CD14-positive monocyte (primary cell): Measurements from ENCODE around the gene PARK7. TPM values are rescaled to one million over a fixed set of nuclear protein-coding genes. Genes with fewer than 3 reads are reported as not detected.

Experiments
- DNase-seq, 3 donors: peaks; one replicate each; pipeline ENCODE4 v3.0.0-alpha.2; 2011 to 2022
- H2AFZ ChIP-seq: 2 replicates; pipeline ENCODE4 v1.6.0; 2012; ENCODE audit warnings: mild to moderate bottlenecking, low read depth, low read length, inconsistent platforms; ENCODE audit not compliant: insufficient read depth, poor library complexity, severe bottlenecking
- H3K27ac ChIP-seq, 2 donors: 1 replicate in 1 of 2; 2 replicates in 1 of 2; pipeline ENCODE4 v1.5.1; 2012 to 2013; ENCODE audit warnings: low read length in 2 of 2, control low read depth in 1 of 2, inconsistent platforms in 1 of 2, low read depth in 1 of 2, mild to moderate bottlenecking in 1 of 2
- H3K27me3 ChIP-seq, 2 donors: one replicate each; pipeline versions ENCODE4 v1.6.0 to v1.6.1; 2011 to 2013; ENCODE audit warnings: low read length in 2 of 2; ENCODE audit not compliant: control insufficient read depth in 2 of 2, insufficient read depth in 2 of 2
- H3K36me3 ChIP-seq, 2 donors: replicated peaks in 1 of 2; 1 replicate in 1 of 2; 2 replicates in 1 of 2; pipeline versions ENCODE4 v1.5.1 to v1.6.1; 2012 to 2013; ENCODE audit warnings: low read length in 2 of 2, control low read depth in 1 of 2, inconsistent platforms in 1 of 2, mild to moderate bottlenecking in 1 of 2; ENCODE audit not compliant: insufficient read depth in 2 of 2, control insufficient read depth in 1 of 2
- H3K4me1 ChIP-seq, 2 donors: 1 replicate in 1 of 2; 2 replicates in 1 of 2; pipeline versions ENCODE4 v1.5.1 to v1.6.1; 2012 to 2013; ENCODE audit warnings: low read length in 2 of 2, control low read depth in 1 of 2, inconsistent platforms in 1 of 2, mild to moderate bottlenecking in 1 of 2, moderate library complexity in 1 of 2; ENCODE audit not compliant: insufficient read depth in 2 of 2, control insufficient read depth in 1 of 2
- H3K4me2 ChIP-seq: replicated peaks from 2 replicates; pipeline ENCODE3; 2012; ENCODE audit warnings: low read length, moderate library complexity, mild to moderate bottlenecking; ENCODE audit not compliant: poor library complexity, severe bottlenecking; ENCODE audit errors: extremely low read depth
- H3K4me3 ChIP-seq, 3 experiments: fragments of 200-600 bp in 1 of 3; sonication (generic) in 1 of 3; replicated peaks in 1 of 3; 1 replicate in 2 of 3; 2 replicates in 1 of 3; pipeline ENCODE4 v1.5.1; 2011 to 2013; ENCODE audit warnings: low read length in 3 of 3, mild to moderate bottlenecking in 3 of 3, control low read depth in 2 of 3, low read depth in 2 of 3, inconsistent platforms in 1 of 3, moderate library complexity in 1 of 3
- H3K79me2 ChIP-seq: 2 replicates; pipeline ENCODE4 v1.6.0; 2012; ENCODE audit warnings: mild to moderate bottlenecking, control low read depth, inconsistent platforms, low read length, moderate library complexity; ENCODE audit not compliant: insufficient read depth
- H3K9ac ChIP-seq: 2 replicates; pipeline ENCODE4 v1.6.0; 2017; ENCODE audit warnings: low read length, mild to moderate bottlenecking; ENCODE audit not compliant: insufficient read depth, poor library complexity, severe bottlenecking
- H3K9me3 ChIP-seq, 2 donors: replicated peaks in 1 of 2; 1 replicate in 1 of 2; 2 replicates in 1 of 2; pipeline versions ENCODE4 v1.5.1 to v1.6.1; 2012 to 2013; ENCODE audit warnings: low read length in 2 of 2, control low read depth in 1 of 2; ENCODE audit not compliant: control insufficient read depth in 1 of 2, insufficient read depth in 1 of 2
- H4K20me1 ChIP-seq: 2 replicates; pipeline ENCODE4 v1.6.0; 2012; ENCODE audit warnings: mild to moderate bottlenecking, low read length, control low read depth, moderate library complexity; ENCODE audit not compliant: insufficient read depth
- H3K27ac Mint-ChIP-seq, 7 donors: one replicate each; pipeline ENCODE4 v1.8.0; 2020; ENCODE audit warnings: mild to moderate bottlenecking in 7 of 7, mixed read lengths in 7 of 7, moderate library complexity in 6 of 7, inconsistent platforms in 2 of 7
- H3K27me3 Mint-ChIP-seq, 3 donors: one replicate each; pipeline ENCODE4 v1.8.0; 2021 to 2022; ENCODE audit warnings: low read depth in 3 of 3, mild to moderate bottlenecking in 3 of 3, mixed read lengths in 3 of 3, moderate library complexity in 3 of 3, inconsistent platforms in 1 of 3
- H3K36me3 Mint-ChIP-seq, 2 donors: one replicate each; pipeline ENCODE4 v1.8.0; 2020; ENCODE audit warnings: mixed read lengths in 2 of 2, inconsistent platforms in 1 of 2, mild to moderate bottlenecking in 1 of 2
- H3K4me1 Mint-ChIP-seq: one replicate; pipeline ENCODE4 v1.8.0; 2020; ENCODE audit warnings: mild to moderate bottlenecking, mixed read lengths
- H3K4me3 Mint-ChIP-seq, 2 donors: one replicate each; pipeline ENCODE4 v1.8.0; 2020; ENCODE audit warnings: mild to moderate bottlenecking in 2 of 2, mixed read lengths in 2 of 2, moderate library complexity in 1 of 2
- H3K9me3 Mint-ChIP-seq, 7 donors: one replicate each; pipeline ENCODE4 v1.8.0; 2020 to 2022; ENCODE audit warnings: mixed read lengths in 7 of 7, mild to moderate bottlenecking in 6 of 7, moderate library complexity in 6 of 7, inconsistent platforms in 2 of 7
- WGBS: methylation state at CpG from one replicate; pipeline ENCODE4 v1.1.5; 2013; ENCODE audit warnings: missing lambda C conversion rate; ENCODE audit not compliant: insufficient coverage; 5-methylcytosine and 5-hydroxymethylcytosine counted together
- intact Hi-C, 2 donors: fragments of 100-400 bp; cut with micrococcal nuclease; formaldehyde crosslinking; loops; one replicate each; pipeline versions ENCODE4 v1.15.0 to v1.15.1; 2023
- polyA plus RNA-seq, 3 donors: library from polyadenylated mRNA; depleted of rRNA in 1 of 3; unstranded in 2 of 3; stranded (reverse) in 1 of 3; fragments of 300-500 nt in 2 of 3; fragments of >200 nt in 1 of 3; fragmentation: Illumina TruSeq in 2 of 3; gene quantifications; 1 replicate in 2 of 3; 2 replicates in 1 of 3; pipeline ENCODE4 v1.2.3, GENCODE V29; 2012 to 2021
- TF ChIP-seq, protein P1 (sequence below): fragments of 200-600 bp; IDR thresholded peaks from one replicate; pipeline ENCODE4 v1.8.0; 2022; ENCODE audit warnings: antibody characterized with exemption, mild to moderate bottlenecking

PARK7 gene
- polyA plus RNA-seq, 3 donors = 116 to 391 (median 353) TPM

DNA sequence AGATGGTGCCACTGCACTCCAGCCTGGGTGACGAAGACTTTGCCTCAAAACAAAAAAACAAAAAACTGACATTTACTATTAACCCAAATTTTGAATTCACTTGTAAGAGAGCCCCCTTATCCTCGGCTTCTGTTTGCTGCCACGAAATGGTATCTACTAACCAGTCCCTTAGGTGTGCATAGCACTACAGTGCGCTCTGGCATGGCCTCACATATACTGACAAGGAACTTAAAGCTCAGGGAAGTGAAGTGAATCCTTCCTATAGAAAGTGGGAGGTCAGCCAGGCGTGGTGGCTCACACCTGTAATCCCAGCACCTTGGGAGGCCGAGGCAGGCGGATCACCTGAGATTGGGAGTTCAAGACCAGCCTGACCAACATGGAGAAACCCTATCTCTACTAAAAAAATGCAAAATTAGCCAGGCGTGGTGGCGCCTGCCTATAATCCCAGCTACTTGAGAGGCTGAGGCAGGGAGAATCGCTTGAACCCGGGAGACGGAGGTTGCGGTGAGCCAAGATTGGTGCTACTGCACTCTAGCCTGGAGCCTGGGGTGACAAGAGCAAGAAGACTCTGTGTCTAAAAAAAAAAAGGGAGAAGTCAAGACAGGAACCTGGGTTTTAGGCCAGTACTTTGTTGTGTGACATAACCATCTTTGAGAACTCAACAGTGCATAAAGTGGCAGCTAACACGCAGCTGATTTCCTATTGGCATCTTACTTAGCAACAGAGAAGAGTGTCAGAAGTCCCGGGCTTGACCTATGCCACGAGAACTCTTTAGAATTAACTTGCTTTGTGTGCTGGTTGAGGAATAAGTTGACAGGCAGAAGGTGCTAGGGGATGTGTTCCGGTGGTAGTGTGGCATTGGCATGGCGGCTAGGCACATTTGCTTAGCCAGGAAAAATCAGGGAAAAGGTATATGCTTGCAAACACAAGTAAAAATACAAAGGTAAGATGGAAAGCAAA is 47.8 kb downstream of the PARK7 start:
- H3K4me1 ChIP-seq = peaks cover 14 to 17% of the 10 kb centered on the region in 2 donors
- H3K4me3 ChIP-seq = no peak overlapping the region
- H3K36me3 ChIP-seq = no peaks in the 10 kb centered on the region
- H2AFZ ChIP-seq = no peak overlapping the region
- no peaks in the 10 kb centered on the region for H4K20me1 ChIP-seq
- Mint-ChIP-seq H3K9me3 (no peaks in the 10 kb centered on the region), H3K4me3 (no peak overlapping the region), H3K36me3 (peaks cover 0 to 1% of the 10 kb centered on the region in 2 donors), H3K4me1 (peaks cover 20% of the 10 kb centered on the region), H3K27me3 (peaks cover 0 to 9% (median under 1%) of the 10 kb centered on the region in 3 donors), H3K27ac (no peak overlapping the region)
- no peak overlapping the region for H3K27ac ChIP-seq
- H3K9ac ChIP-seq = no peak overlapping the region
- no peaks in the 10 kb centered on the region for H3K79me2 ChIP-seq
- no peak overlapping the region for H3K4me2 ChIP-seq
- DNase-seq = no peak
- TF ChIP-seq, protein P1, sequence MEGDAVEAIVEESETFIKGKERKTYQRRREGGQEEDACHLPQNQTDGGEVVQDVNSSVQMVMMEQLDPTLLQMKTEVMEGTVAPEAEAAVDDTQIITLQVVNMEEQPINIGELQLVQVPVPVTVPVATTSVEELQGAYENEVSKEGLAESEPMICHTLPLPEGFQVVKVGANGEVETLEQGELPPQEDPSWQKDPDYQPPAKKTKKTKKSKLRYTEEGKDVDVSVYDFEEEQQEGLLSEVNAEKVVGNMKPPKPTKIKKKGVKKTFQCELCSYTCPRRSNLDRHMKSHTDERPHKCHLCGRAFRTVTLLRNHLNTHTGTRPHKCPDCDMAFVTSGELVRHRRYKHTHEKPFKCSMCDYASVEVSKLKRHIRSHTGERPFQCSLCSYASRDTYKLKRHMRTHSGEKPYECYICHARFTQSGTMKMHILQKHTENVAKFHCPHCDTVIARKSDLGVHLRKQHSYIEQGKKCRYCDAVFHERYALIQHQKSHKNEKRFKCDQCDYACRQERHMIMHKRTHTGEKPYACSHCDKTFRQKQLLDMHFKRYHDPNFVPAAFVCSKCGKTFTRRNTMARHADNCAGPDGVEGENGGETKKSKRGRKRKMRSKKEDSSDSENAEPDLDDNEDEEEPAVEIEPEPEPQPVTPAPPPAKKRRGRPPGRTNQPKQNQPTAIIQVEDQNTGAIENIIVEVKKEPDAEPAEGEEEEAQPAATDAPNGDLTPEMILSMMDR = no peak
- no peaks in the 10 kb centered on the region for H3K9me3 ChIP-seq
- H3K27me3 ChIP-seq = no peaks in the 10 kb centered on the region
- 92% methylated on average over 12 of the region's 18 CpGs for WGBS
- intact Hi-C loops = no loop called here

GRCh38 chr1:8010080-8010664 is 48.7 kb downstream of the PARK7 start:
- Mint-ChIP-seq H3K9me3 (no peaks in the 10 kb centered on the region), H3K4me1 (peaks cover 14% of the 10 kb centered on the region), H3K27me3 (peaks cover 0 to 6% (median 2%) of the 10 kb centered on the region in 3 donors), H3K4me3 (no peak overlapping the region), H3K27ac (no peak overlapping the region), H3K36me3 (no peaks in the 10 kb centered on the region)
- Histone ChIP-seq H3K9me3 (no peaks in the 10 kb centered on the region), H3K4me1 (peaks cover 6 to 9% of the 10 kb centered on the region in 2 donors), H3K36me3 (no peaks in the 10 kb centered on the region), H3K27me3 (peaks cover 0 to under 1% of the 10 kb centered on the region in 2 donors), H3K9ac (no peak overlapping the region), H3K4me2 (no peak overlapping the region), H4K20me1 (no peaks in the 10 kb centered on the region), H3K27ac (no peak overlapping the region), H3K79me2 (no peaks in the 10 kb centered on the region), H2AFZ (no peak overlapping the region), H3K4me3 (no peak overlapping the region)
- DNase-seq = no peak
- intact Hi-C loops = no loop called here
- TF ChIP-seq, protein P1 = no peak
- 83% methylated on average over 8 of the region's 8 CpGs for WGBS
